Measurements from ENCODE around the gene MLLT1. TPM values are rescaled to one million over a fixed set of nuclear protein-coding genes. Genes with fewer than 3 reads are reported as not detected.

MLLT1 gene
- total RNA-seq, 4 donors from 2014 or later: 16.0 to 29.0 (median 22.7) TPM

DNA sequence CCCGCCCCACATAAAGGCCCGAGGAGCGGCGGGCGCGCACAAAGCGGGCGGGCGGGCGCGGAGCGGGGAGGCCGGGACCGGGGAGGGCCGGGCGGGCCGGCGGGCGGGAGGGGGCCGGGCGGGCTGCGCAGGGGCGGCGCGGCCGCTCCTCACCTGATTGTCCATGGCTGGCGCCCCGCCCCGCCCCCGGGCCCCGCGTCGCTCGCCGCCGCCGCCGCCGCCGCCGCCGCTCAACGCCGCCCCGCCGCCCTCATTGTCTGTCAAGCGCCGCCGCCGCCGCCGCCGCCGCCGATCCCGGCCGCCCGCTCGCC lies 200 bp downstream of the MLLT1 start:
- no peaks in the 10 kb centered on the region for H3K36me3 ChIP-seq
- WGBS: no CpG with 5 or more reads among the region's 59 CpGs

DNA sequence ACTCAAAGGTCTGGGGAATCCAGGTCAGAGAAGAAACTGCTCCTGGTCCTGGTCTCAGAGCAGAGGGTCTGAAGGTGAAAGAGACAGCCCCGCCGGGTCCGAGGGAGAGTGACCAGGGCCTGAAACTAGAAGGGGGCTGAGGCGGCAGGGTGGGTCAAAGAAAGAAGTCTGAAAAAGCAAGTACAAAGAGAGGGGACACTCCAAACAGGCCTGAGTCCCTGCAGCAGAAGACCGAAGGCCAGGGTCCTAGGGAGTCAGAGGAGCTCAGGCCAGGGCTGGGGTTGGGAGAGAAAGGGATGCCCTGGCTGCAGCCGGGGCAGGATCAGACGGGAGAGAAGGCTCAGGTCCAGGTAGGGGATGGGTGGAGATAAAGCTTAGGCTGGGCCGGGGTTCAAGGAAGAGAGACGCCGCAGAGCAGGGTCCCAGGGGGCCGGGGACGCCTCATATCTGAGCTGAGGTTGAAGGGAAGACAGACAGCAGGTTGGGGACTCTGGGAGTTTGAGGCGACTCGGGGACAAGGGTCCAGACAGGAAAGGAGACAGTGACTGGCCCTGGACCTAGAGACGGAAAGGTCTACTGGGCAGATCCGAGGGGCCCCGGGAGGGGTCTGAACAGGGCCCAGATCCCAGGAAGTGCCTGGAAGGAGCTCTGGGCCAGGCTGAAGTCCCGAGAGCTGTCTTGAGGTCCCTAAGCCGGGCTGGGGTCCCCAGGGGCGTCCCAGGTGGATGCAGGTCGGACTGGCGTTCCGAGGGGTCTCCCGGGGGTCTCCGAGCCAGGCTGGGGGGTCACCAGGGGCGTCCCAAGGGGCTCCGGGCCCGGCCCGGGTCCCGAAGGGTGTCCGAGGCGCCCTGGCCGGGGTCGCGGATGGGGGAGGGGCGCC lies 795 bp downstream of the MLLT1 start:
- DNase-seq (ENCODE audit: low spot score in 2 of 2): no peak
- H3K4me3 ChIP-seq: peak overlapping the region; percentile 86
- no peaks in the 10 kb centered on the region for H3K27me3 ChIP-seq
- peak overlapping the region; percentile 87 for H3K27ac ChIP-seq
- peaks cover 59% of the 10 kb centered on the region for H3K4me1 ChIP-seq
- TF ChIP-seq EP300 (IDR thresholded peaks at IDR 0.05) (no peak), POLR2AphosphoS5 (IDR thresholded peaks at IDR 0.05) (no peak), POLR2A (IDR thresholded peaks at IDR 0.05) (no peak)
- TF ChIP-seq, protein P1, sequence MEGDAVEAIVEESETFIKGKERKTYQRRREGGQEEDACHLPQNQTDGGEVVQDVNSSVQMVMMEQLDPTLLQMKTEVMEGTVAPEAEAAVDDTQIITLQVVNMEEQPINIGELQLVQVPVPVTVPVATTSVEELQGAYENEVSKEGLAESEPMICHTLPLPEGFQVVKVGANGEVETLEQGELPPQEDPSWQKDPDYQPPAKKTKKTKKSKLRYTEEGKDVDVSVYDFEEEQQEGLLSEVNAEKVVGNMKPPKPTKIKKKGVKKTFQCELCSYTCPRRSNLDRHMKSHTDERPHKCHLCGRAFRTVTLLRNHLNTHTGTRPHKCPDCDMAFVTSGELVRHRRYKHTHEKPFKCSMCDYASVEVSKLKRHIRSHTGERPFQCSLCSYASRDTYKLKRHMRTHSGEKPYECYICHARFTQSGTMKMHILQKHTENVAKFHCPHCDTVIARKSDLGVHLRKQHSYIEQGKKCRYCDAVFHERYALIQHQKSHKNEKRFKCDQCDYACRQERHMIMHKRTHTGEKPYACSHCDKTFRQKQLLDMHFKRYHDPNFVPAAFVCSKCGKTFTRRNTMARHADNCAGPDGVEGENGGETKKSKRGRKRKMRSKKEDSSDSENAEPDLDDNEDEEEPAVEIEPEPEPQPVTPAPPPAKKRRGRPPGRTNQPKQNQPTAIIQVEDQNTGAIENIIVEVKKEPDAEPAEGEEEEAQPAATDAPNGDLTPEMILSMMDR (IDR thresholded peaks at IDR 0.05): no peak
- no peaks in the 10 kb centered on the region for H3K36me3 ChIP-seq
- no peaks in the 10 kb centered on the region for H3K9me3 ChIP-seq
- 14% methylated on average over 17 of the region's 36 CpGs for WGBS

More for the DNA sequence above, 200 bp downstream of the MLLT1 start:
- peak overlapping the region; percentile 86 for H3K4me3 ChIP-seq
- H3K27ac ChIP-seq: peak overlapping the region; percentile 87
- H3K4me1 ChIP-seq: peaks cover 53% of the 10 kb centered on the region
- no peak for DNase-seq (ENCODE audit: low spot score in 2 of 2)
- H3K27me3 ChIP-seq: no peaks in the 10 kb centered on the region
- no peak for TF ChIP-seq EP300 (IDR thresholded peaks at IDR 0.05)
- no peak for TF ChIP-seq POLR2AphosphoS5 (IDR thresholded peaks at IDR 0.05)
- TF ChIP-seq, protein P1 (IDR thresholded peaks at IDR 0.05): no peak
- TF ChIP-seq POLR2A (IDR thresholded peaks at IDR 0.05): no peak
- no peaks in the 10 kb centered on the region for H3K9me3 ChIP-seq

DNA sequence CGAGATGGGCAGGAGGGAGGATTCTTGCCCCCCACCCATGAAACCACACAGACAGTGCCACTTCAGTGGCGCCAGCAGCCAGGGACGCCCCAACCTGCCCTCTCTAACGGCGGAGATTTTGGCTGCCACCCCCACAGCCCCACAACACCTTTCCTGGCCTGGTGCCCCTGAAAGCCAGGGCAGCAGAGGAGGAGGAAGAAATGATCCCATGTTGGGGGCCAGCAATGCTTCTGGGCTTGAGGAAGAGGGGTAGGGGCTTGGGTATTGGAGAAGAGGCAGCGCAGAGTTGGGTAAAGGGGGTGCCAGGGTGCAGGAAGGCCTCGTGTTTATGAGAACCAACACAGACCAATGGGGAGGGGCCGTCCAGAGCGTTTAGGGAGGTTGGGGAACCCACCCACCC lies 1.7 kb downstream of the MLLT1 start:
- Histone ChIP-seq H3K4me3 (peak overlapping the region; percentile 86), H3K4me1 (peaks cover 68% of the 10 kb centered on the region), H3K27ac (no peak overlapping the region), H3K27me3 (no peaks in the 10 kb centered on the region), H3K9me3 (no peaks in the 10 kb centered on the region), H3K36me3 (no peaks in the 10 kb centered on the region)
- no peak for DNase-seq (ENCODE audit: low spot score in 2 of 2)
- TF ChIP-seq EP300 (IDR thresholded peaks at IDR 0.05) (no peak), POLR2AphosphoS5 (IDR thresholded peaks at IDR 0.05) (no peak), POLR2A (IDR thresholded peaks at IDR 0.05) (no peak)
- TF ChIP-seq, protein P1 (IDR thresholded peaks at IDR 0.05): no peak
- 64% methylated on average over 9 of the region's 9 CpGs for WGBS

DNA sequence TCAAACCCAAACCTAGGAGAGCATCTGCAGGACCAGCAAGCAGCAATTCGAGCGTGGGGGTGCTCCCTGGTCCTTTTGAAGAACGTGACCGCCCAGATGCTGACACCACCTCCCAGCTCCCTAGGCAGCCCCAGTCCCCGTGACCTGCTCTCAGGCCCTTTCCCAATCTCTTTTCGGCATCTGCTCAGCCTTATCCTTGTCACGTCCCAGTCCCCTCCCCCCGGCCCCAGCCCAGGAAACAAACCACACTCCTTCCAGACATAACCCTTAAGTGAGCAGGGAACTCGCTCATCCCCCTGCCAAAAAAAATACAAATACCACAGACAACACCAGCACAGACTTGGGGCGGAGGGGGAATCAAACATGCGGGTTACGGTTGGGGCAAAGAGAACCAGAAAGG lies 3.3 kb downstream of the MLLT1 start:
- Histone ChIP-seq H3K27me3 (no peaks in the 10 kb centered on the region), H3K27ac (peak overlapping the region; percentile 60), H3K4me1 (peaks cover 84% of the 10 kb centered on the region), H3K4me3 (no peak overlapping the region), H3K9me3 (no peaks in the 10 kb centered on the region), H3K36me3 (no peaks in the 10 kb centered on the region)
- DNase-seq (ENCODE audit: low spot score in 2 of 2): peak; percentile 88 to 91
- 60% methylated on average over 12 of the region's 12 CpGs for WGBS
- TF ChIP-seq, protein P1 (IDR thresholded peaks at IDR 0.05): no peak
- TF ChIP-seq POLR2AphosphoS5 (IDR thresholded peaks at IDR 0.05) (no peak), POLR2A (IDR thresholded peaks at IDR 0.05) (no peak), EP300 (IDR thresholded peaks at IDR 0.05) (no peak)

DNA sequence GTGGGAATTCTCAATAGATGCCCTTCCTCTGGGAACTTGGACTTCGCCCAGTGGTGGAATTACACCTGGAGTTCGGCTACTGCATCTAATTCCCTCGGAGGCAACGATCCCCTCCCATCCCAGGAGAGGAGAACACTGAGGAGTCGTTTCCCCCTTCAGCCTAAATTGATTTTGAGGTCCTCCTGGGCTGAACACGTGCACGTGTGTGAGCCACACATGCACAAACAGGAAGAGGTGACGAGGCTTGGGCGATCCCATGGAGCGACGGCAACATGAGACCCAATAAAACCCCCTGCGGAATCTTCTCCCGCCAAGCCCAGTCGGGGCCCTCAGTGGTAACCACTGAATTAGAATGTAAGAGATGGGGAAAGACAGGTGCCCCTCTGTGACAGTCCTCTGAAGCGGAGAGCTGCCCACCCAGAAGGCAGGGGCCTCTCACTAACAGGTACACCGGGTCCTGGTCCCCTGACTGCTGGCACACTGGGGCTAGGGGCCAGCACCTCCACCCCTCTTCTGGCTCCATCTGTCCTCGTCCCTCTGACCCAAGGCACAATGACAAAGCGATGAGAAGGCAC lies 4.5 kb downstream of the MLLT1 start:
- WGBS: 83% methylated on average over 16 of the region's 18 CpGs
- peaks cover 3% of the 10 kb centered on the region for H3K36me3 ChIP-seq
- no peaks in the 10 kb centered on the region for H3K27me3 ChIP-seq
- peak overlapping the region; percentile 90 for H3K27ac ChIP-seq
- H3K4me1 ChIP-seq: peaks cover 94% of the 10 kb centered on the region
- no peak for DNase-seq (ENCODE audit: low spot score in 2 of 2)
- no peaks in the 10 kb centered on the region for H3K9me3 ChIP-seq
- no peak for TF ChIP-seq POLR2AphosphoS5 (IDR thresholded peaks at IDR 0.05)
- TF ChIP-seq POLR2A (IDR thresholded peaks at IDR 0.05): no peak
- no peak for TF ChIP-seq EP300 (IDR thresholded peaks at IDR 0.05)
- TF ChIP-seq, protein P1 (IDR thresholded peaks at IDR 0.05): no peak
- H3K4me3 ChIP-seq: no peak overlapping the region

Data from suprapubic skin (tissue), 4 donors.